Activated CD4-positive, alpha-beta T cell treated with anti-CD3 and anti-CD28 coated beads for 4 hours (primary cell): Measurements from ENCODE around the gene COPB1.
A peak's percentile ranks its signal among the peaks of the same experiment; 100 is the strongest.

ENCODE experiments used
- DNase-seq, 2 donors: peaks; one replicate each; pipeline ENCODE4 v3.0.0-alpha.2; 2020

Gene COPB1

GRCh38 chr11:14506532-14506931, 6.9 kb upstream of the COPB1 start:
- DNase-seq: no peak

- no peak for DNase-seq
These were observed 3.4 kb upstream of the COPB1 start for GRCh38 chr11:14503023-14503422.

- no peak for DNase-seq
These were observed 2.4 kb upstream of the COPB1 start for GRCh38 chr11:14502039-14502438.

- peak; percentile 47 to 50 for DNase-seq
These were observed 605 bp upstream of the COPB1 start for GRCh38 chr11:14500181-14500651.

- peak; percentile 34 to 38 for DNase-seq
These were observed 442 bp downstream of the COPB1 start for GRCh38 chr11:14499178-14499559.

- no peak for DNase-seq
These were observed 18.9 kb downstream of the COPB1 start for GRCh38 chr11:14480716-14481115.

GRCh38 chr11:14471127-14471526, 28.5 kb downstream of the COPB1 start:
- DNase-seq: no peak

- no peak for DNase-seq
These were observed 36.0 kb downstream of the COPB1 start for GRCh38 chr11:14463623-14464022.

- DNase-seq: no peak
These were observed 39.5 kb downstream of the COPB1 start for GRCh38 chr11:14460147-14460546.

GRCh38 chr11:14458377-14458776, 41.2 kb downstream of the COPB1 start:
- no peak for DNase-seq

GRCh38 chr11:14455648-14456430, 43.8 kb downstream of the COPB1 start:
- DNase-seq: no peak

- no peak for DNase-seq
These were observed 44.6 kb downstream of the COPB1 start for GRCh38 chr11:14454861-14455632.

- no peak for DNase-seq
These were observed 47.8 kb downstream of the COPB1 start for GRCh38 chr11:14451825-14452224.

- no peak for DNase-seq
These were observed 50.3 kb downstream of the COPB1 start for GRCh38 chr11:14449302-14449714.

- no peak for DNase-seq
These were observed 51.4 kb downstream of the COPB1 start for GRCh38 chr11:14448240-14448639.

GRCh38 chr11:14446701-14447169, 52.9 kb downstream of the COPB1 start:
- DNase-seq: no peak

- DNase-seq: no peak
These were observed 53.8 kb downstream of the COPB1 start for GRCh38 chr11:14445542-14446530.

GRCh38 chr11:14444441-14445189, 55.0 kb downstream of the COPB1 start:
- DNase-seq: no peak

- no peak for DNase-seq
These were observed 56.0 kb downstream of the COPB1 start for GRCh38 chr11:14443638-14444037.

- DNase-seq: no peak
These were observed 63.7 kb downstream of the COPB1 start for GRCh38 chr11:14435717-14436512.

- no peak for DNase-seq
These were observed 74.0 kb downstream of the COPB1 start for GRCh38 chr11:14425621-14426020.
